IgD-negative memory B cell (primary cell): ENCODE results near the gene PLEKHA8. TPM values are rescaled to one million over a fixed set of nuclear protein-coding genes. Genes with fewer than 3 reads are reported as not detected.
"Not testable (repeated sequence)": the region's sequence is repeated elsewhere in the genome, so short reads cannot be mapped to it uniquely, and the experiment has no call there.

Source experiments
- H3K27ac Mint-ChIP-seq, 3 donors: one replicate each; pipeline ENCODE4 v1.8.0; 2020 to 2022; ENCODE audit warnings: mild to moderate bottlenecking in 3 of 3, mixed read lengths in 3 of 3, moderate library complexity in 1 of 3
- H3K27me3 Mint-ChIP-seq: one replicate; pipeline ENCODE4 v1.8.0; 2021; ENCODE audit warnings: mixed read lengths
- H3K36me3 Mint-ChIP-seq: one replicate; pipeline ENCODE4 v1.8.0; 2020; ENCODE audit warnings: mild to moderate bottlenecking, mixed read lengths
- H3K4me1 Mint-ChIP-seq, 3 donors: one replicate each; pipeline ENCODE4 v1.8.0; 2020 to 2022; ENCODE audit warnings: mixed read lengths in 3 of 3, mild to moderate bottlenecking in 1 of 3
- H3K4me3 Mint-ChIP-seq, 4 donors: one replicate each; pipeline ENCODE4 v1.8.0; 2020 to 2022; ENCODE audit warnings: mild to moderate bottlenecking in 4 of 4, mixed read lengths in 4 of 4, moderate library complexity in 3 of 4
- H3K9me3 Mint-ChIP-seq, 3 donors: one replicate each; pipeline ENCODE4 v1.8.0; 2020 to 2021; ENCODE audit warnings: mixed read lengths in 3 of 3, mild to moderate bottlenecking in 1 of 3
- polyA plus RNA-seq: library from polyadenylated mRNA; unstranded; fragments of 300-500 nt; fragmentation: Illumina TruSeq; gene quantifications from one replicate; pipeline ENCODE4 v1.2.3, GENCODE V29; 2021

Gene PLEKHA8
- polyA plus RNA-seq, 1 donor from 2014 or later = 3.6 TPM

DNA sequence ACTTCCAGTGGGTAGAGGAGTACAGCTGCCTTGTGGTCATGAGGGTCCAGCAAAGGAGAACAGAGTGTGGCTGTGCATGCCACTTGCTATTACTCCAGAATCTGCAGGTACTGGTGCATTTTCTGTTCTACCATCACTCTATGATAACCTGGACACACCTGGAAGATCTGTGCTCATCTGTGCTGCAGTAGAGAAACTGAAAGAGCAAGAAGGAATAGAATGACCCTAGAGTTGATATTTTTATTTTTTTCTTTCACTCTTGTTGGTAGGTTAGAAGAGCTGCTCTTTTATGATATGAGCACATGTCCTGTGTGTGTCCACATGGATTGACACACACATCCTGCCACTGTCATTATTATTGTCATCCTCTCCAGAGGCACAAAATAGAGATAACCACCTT lies 58.3 kb downstream of the PLEKHA8 start:
- Mint-ChIP-seq H3K9me3 (no peaks in the 10 kb centered on the region), H3K4me3 (no peak overlapping the region), H3K36me3 (no peaks in the 10 kb centered on the region), H3K4me1 (peaks cover 0 to 2% (median 0%) of the 10 kb centered on the region in 3 donors), H3K27me3 (no peaks in the 10 kb centered on the region), H3K27ac (no peak overlapping the region)

DNA sequence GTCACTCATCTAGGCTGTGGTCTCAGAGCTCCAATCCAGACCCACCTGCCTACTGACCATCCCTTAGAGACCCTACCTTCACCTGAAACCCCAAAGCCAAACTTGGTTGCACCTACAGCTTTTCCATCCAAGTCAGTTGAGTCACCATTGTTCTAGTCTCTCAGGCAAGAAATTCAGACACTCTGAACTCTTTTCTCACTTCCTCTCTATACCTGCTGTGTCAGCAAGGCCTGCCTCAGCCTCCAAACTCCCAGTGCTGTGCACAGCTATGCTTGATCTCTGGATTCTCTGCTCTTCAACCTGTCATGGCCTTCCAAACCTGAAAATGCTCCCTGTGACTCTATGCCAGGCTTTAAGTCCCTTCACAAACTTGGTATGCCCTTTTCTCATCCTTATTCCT lies 59.2 kb downstream of the PLEKHA8 start:
- Mint-ChIP-seq H3K4me3 (no peak overlapping the region), H3K27me3 (no peaks in the 10 kb centered on the region), H3K9me3 (no peaks in the 10 kb centered on the region), H3K4me1 (peaks cover 0 to 2% (median 0%) of the 10 kb centered on the region in 3 donors), H3K36me3 (peaks cover 2% of the 10 kb centered on the region), H3K27ac (no peak overlapping the region)

DNA sequence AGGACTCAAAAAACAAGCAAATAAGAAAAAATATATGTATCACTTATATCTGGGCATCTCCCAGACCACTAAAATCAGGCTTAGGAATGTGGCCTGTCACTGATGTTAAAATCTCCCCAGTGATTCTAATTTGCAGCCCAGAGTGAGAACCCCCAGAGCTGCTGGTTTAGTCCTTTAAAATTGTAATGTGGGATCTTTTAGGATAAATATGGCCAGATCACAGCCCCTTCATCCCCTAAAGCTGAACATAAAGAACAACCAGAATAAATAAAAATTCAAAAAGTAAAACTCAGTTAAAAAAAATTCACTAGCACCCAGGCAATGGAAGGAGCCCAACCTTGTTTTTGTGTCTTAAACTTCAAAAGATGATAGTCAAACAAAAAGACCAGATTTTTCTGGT lies 60.1 kb downstream of the PLEKHA8 start:
- no peaks in the 10 kb centered on the region for H3K27me3 Mint-ChIP-seq
- peaks cover 0 to 2% (median 0%) of the 10 kb centered on the region in 3 donors for H3K4me1 Mint-ChIP-seq
- H3K9me3 Mint-ChIP-seq = no peaks in the 10 kb centered on the region
- peaks cover 2% of the 10 kb centered on the region for H3K36me3 Mint-ChIP-seq
- H3K4me3 Mint-ChIP-seq = no peak overlapping the region
- no peak overlapping the region for H3K27ac Mint-ChIP-seq

DNA sequence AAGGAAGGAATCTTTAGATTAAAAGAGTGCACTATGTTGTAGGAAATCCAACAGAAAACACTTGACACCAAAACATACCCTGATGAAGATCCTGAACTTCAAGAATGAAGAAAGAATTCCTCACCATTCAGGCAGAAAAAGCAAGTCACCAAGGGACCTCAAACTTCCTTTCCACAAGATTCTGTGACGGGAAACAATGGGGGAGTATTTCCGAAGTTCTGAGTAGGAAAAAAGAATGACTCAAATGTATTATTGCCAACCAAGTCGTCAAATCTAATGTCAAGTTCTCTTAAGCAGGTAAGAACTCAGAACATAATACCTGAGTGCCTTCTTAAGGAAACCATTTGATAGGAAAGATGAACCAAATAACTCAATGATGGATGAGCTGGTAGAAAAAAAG lies 61.9 kb downstream of the PLEKHA8 start:
- Mint-ChIP-seq H3K4me1 (peaks cover 0 to 2% (median 0%) of the 10 kb centered on the region in 3 donors), H3K27me3 (no peaks in the 10 kb centered on the region), H3K36me3 (peaks cover 2% of the 10 kb centered on the region), H3K4me3 (no peak overlapping the region), H3K27ac (no peak overlapping the region), H3K9me3 (no peaks in the 10 kb centered on the region)

DNA sequence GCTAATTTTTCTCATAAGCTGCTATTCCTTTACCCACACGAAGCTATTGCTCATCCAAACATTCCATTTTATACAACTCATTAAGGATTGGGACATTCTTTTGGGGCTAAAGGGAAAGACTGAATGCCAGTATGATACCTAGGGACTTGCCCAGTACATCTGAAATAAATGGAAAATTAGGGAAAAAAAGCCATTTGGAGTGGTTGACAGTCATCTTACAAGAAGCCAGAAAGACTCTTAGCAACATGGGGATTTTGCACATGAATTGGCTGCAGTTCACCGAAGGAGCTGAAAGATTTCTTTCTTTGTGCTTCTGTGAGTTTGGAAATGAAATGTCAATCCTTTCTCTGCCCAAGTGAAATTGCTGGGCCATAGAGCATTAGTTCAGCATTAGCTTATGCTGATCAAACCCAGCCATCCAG lies 63.3 kb downstream of the PLEKHA8 start:
- peaks cover 2% of the 10 kb centered on the region for H3K36me3 Mint-ChIP-seq
- peaks cover 0 to 2% (median 0%) of the 10 kb centered on the region in 3 donors for H3K4me1 Mint-ChIP-seq
- H3K27me3 Mint-ChIP-seq = no peaks in the 10 kb centered on the region
- no peak overlapping the region for H3K27ac Mint-ChIP-seq
- no peaks in the 10 kb centered on the region for H3K9me3 Mint-ChIP-seq
- H3K4me3 Mint-ChIP-seq = no peak overlapping the region

DNA sequence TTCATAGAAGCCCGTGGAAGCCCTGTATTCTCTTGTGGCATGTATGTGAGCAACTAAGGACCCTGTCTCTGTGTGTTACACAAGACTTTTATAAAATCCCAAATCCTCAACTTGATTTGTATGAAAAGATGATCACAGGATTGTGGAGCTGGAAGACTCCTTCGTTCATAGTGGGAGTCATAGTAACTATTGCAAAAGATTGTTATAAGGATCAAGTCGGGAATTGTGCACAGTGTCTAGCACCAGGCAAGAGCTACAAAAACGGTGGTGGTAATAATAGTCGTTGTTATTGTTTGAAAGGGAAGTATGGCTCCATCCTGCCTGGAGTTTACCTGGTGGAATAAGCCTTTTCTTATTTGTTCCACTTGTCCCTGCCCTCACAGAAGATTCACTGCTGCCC lies 63.8 kb downstream of the PLEKHA8 start:
- Mint-ChIP-seq H3K27ac (no peak overlapping the region), H3K36me3 (peaks cover 2% of the 10 kb centered on the region), H3K4me1 (peaks cover 0 to 2% (median 0%) of the 10 kb centered on the region in 3 donors), H3K27me3 (no peaks in the 10 kb centered on the region), H3K4me3 (no peak overlapping the region), H3K9me3 (no peaks in the 10 kb centered on the region)

DNA sequence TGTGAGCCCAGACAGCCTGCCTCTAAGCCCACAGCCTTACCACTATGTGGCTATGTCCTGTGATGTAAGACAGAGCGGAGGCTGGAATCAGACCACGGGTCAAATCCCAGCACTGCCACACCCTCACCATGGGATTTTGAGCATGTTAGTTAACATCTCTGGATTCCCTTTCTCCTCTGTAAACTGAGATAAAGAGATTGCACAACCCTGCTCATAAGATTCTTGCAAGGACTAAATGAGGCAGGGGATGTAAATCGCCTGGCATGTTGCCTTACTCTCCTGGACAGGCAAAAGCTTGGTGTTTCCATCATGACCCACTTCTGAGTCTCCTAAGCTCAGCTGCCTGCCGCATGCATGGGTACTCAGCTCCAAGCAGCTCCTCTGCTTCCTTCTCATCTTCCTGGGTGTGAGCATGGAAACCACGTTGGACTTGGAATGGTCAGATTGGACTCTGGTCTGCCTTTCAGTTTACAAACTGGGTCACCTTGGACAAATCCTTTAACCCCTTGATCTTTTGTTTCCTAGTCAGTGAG lies 65.3 kb downstream of the PLEKHA8 start:
- no peaks in the 10 kb centered on the region for H3K27me3 Mint-ChIP-seq
- no peak overlapping the region for H3K4me3 Mint-ChIP-seq
- no peak overlapping the region for H3K27ac Mint-ChIP-seq
- peaks cover 2% of the 10 kb centered on the region for H3K36me3 Mint-ChIP-seq
- no peaks in the 10 kb centered on the region for H3K4me1 Mint-ChIP-seq
- no peaks in the 10 kb centered on the region for H3K9me3 Mint-ChIP-seq

DNA sequence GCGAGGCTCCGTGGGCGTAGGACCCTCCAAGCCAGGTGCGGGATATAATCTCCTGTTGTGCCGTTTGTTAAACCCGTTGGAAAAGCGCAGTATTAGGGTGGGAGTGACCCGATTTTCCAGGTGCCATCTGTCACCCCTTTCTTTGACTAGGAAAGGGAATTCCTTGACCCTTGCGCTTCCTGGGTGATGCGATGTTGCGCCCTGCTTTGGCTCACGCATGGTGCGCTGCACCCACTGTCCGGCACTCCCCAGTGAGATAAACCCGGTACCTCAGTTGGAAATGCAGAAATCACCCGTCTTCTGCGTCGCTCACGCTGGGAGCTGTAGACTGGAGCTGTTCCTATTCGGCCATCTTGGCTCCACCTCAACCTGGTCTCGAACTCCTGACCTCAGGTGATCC lies 70.4 kb downstream of the PLEKHA8 start:
- not testable (repeated sequence) for H3K27me3 Mint-ChIP-seq, H3K9me3 Mint-ChIP-seq, H3K4me1 Mint-ChIP-seq

DNA sequence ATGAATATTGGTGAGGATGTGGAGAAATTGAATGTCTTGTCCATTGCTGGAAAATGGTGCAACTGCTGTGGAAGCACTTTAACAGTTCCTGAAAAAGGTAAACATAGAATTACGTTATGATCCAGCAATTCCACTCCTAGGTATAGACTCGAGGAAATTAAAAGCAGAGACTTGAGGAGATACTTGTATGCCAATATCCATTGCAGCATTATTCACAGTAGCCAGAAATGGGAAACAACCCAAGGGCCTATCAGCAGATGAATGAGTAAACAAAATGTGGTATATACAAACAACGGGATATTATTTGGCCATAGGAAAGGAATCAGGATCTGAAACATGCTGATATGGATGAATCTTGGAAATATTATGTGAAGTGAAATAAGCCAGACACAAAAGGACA lies 74.1 kb downstream of the PLEKHA8 start:
- Mint-ChIP-seq H3K36me3 (no peaks in the 10 kb centered on the region), H3K4me1 (no peaks in the 10 kb centered on the region), H3K9me3 (no peaks in the 10 kb centered on the region), H3K4me3 (no peak overlapping the region), H3K27ac (no peak overlapping the region), H3K27me3 (no peaks in the 10 kb centered on the region)

More for the DNA sequence above, 70.4 kb downstream of the PLEKHA8 start:
- H3K27ac Mint-ChIP-seq, H3K4me3 Mint-ChIP-seq, H3K36me3 Mint-ChIP-seq: not testable (repeated sequence)

DNA sequence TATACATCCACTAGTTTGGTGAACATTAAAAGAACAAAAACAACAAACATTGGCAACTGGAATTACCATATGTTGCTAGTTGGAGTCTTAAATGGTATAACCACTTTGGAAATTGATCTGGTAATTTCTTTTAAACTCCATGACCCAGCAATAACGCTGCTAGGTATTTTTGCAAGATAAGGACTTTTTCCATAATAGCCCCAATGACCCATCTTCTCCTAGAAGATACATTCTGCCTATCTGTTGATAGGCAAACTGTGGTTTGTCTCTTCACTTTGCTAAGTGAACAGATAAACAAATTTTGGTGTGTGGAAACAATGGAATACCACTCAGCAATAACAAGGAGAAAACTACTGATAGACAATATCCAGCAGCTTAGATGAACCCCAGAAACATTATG lies 75.9 kb downstream of the PLEKHA8 start:
- Mint-ChIP-seq H3K4me3 (no peak overlapping the region), H3K4me1 (no peaks in the 10 kb centered on the region), H3K36me3 (no peaks in the 10 kb centered on the region), H3K27ac (no peak overlapping the region), H3K9me3 (no peaks in the 10 kb centered on the region), H3K27me3 (no peaks in the 10 kb centered on the region)

DNA sequence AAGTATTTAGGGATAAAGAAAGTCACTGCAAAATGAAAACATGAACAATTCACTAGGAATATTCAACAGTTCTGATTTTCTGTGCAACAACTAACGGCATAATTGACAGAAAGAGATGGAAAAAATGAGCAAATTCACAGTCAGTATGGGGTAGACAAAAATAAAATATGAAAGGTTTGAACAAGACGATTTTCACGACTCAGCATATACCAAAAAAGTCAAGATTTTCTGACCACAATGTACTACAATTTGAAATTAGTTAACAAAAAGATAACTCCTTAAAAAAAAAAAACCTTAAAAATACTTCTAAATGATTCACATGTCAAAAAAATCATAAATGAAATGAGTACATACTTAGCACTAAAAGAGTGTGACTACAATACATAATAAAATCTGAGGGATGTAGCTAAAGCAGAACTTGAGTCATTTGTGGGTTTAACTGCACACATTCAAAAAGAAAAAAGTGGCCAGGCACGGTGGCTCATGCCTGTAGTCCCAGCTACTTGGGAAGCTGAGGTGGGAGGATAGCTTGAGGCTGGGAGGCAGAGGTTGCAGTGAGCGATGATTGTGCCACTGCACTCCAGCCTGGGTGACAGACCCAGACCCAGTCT lies 84.0 kb downstream of the PLEKHA8 start:
- Mint-ChIP-seq H3K4me1 (peaks cover 7 to 18% (median 9%) of the 10 kb centered on the region in 3 donors), H3K36me3 (peaks cover 3% of the 10 kb centered on the region), H3K27me3 (no peaks in the 10 kb centered on the region), H3K4me3 (no peak overlapping the region), H3K27ac (no peak overlapping the region), H3K9me3 (peaks cover 4 to 8% (median 5%) of the 10 kb centered on the region in 3 donors)

DNA sequence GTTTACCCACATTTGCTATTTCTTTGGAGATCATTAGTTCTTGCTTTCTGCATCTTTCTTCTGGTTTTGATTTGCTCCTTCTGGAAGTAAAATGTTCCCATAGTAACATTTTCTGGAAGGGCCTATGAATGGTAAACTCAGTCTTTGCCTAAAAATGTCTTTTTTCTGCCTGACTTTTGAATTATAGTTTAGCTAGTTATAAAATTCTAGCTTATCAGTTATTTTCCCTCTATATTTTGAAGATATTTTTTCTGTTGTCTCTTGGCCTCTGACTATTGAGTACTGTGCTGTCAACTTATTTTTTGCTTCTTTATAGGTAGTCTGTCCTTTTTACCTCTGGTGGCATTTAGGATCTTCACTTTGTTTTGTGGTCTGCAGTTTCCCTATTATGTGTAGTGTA lies 84.9 kb downstream of the PLEKHA8 start:
- Mint-ChIP-seq H3K4me3 (peak overlapping the region in 1 of 4 donors; percentile 34), H3K4me1 (peaks cover 7 to 18% (median 9%) of the 10 kb centered on the region in 3 donors), H3K36me3 (peaks cover 3% of the 10 kb centered on the region), H3K27ac (no peak overlapping the region), H3K9me3 (peaks cover 4 to 8% (median 5%) of the 10 kb centered on the region in 3 donors), H3K27me3 (no peaks in the 10 kb centered on the region)

DNA sequence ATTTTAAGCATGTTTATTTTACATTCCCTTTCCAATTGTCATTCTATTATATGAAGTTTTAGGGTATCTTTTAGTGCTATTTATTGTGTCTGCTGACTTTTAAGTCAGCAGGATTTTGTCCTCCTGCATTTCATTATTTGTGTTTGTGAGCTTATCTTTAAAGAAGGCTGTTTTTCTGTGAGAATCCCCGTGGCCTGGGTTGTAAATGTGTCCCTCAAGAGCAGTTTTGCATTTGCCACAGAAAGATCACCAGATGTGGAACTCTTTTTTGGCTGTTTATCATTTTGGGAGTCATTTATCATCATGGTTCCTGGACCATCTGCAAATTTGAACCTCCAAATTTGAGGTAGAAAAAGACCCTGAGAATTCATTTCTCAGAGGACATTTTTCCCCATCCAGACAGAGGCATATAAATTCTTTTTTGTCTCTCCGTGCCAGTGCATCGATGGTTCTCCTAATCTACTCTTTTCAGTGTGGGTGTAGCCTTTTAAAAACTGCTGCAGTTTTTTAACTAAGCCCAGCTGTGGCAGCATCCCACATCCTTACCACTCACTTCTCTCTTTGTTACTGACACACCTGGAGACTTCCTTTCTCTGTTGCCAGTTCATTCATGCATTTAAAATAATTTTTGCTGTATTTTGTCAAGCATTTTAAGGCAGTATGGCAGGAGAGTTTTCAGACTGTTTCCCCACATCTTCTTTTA lies 86.5 kb downstream of the PLEKHA8 start:
- peaks cover 8 to 19% (median 10%) of the 10 kb centered on the region in 3 donors for H3K4me1 Mint-ChIP-seq

DNA sequence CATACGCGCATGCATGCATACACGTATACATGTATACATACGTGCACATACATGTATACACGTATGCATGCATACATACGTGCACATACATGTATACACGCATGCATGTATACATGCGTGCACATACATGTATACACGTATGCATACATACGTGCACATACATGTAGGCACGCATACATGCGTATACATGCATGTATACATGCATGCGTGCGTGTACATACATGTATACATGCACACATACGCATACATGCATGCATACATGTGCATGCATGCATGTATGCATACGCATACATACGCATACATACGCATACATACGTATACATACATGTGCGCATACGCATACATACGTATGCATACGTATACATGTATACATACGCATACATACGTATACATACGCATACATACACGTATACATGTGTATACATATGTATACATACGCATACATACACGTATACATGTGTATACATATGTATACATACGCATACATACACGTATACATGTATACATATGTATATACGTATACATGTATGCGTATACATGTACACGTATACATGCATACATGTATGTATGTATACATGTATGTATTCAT lies 87.6 kb downstream of the PLEKHA8 start:
- Mint-ChIP-seq H3K4me1 (peaks cover 12 to 30% (median 16%) of the 10 kb centered on the region in 3 donors), H3K27ac (no peak overlapping the region), H3K4me3 (no peak overlapping the region), H3K9me3 (peaks cover 4 to 8% (median 5%) of the 10 kb centered on the region in 3 donors), H3K36me3 (peaks cover 2% of the 10 kb centered on the region), H3K27me3 (no peaks in the 10 kb centered on the region)

More for the DNA sequence above, 86.5 kb downstream of the PLEKHA8 start:
- no peak overlapping the region for H3K27ac Mint-ChIP-seq
- no peaks in the 10 kb centered on the region for H3K27me3 Mint-ChIP-seq
- peaks cover 4 to 8% (median 5%) of the 10 kb centered on the region in 3 donors for H3K9me3 Mint-ChIP-seq
- H3K36me3 Mint-ChIP-seq = peaks cover 5% of the 10 kb centered on the region
- peak overlapping the region in 1 of 4 donors; percentile 86 for H3K4me3 Mint-ChIP-seq

DNA sequence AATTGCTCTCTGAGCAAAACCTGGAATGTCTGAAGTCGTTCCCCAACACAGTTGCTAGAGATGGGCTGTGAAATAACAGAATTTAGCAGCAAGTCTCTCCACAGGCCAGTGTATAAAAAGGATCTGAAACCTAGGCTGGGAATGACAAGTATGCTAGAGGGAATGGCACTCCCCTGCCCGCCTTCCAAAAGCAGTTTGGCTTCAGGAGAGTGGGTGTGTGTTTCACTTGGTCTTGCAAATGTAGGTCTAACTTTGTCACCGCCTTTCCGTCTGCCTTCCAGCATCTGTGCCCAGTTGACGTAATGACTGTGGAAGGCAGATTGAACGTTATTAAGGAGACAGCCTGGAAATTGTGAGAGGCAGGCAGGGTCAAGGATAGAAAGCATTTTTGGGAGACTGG lies 88.6 kb downstream of the PLEKHA8 start:
- Mint-ChIP-seq H3K4me3 (no peak overlapping the region), H3K36me3 (peaks cover 2% of the 10 kb centered on the region), H3K27me3 (no peaks in the 10 kb centered on the region), H3K27ac (no peak overlapping the region), H3K9me3 (peaks cover 4 to 8% (median 5%) of the 10 kb centered on the region in 3 donors), H3K4me1 (peaks cover 12 to 31% (median 16%) of the 10 kb centered on the region in 3 donors)
